B cell (primary cell): ENCODE data around the gene POLR2A.

ENCODE experiments used
- EZH2 ChIP-seq: IDR thresholded peaks from 2 replicates; pipeline ENCODE4 v1.6.1; 2012; ENCODE audit warnings: borderline replicate concordance, low read depth, mild to moderate bottlenecking, moderate library complexity, low read length; ENCODE audit not compliant: insufficient read depth, poor library complexity, severe bottlenecking
- TF ChIP-seq, protein P1 (sequence below): fragments of 200-600 bp; IDR thresholded peaks from one replicate; pipeline ENCODE4 v1.8.0; 2022; ENCODE audit warnings: antibody characterized with exemption, mild to moderate bottlenecking

DNA sequence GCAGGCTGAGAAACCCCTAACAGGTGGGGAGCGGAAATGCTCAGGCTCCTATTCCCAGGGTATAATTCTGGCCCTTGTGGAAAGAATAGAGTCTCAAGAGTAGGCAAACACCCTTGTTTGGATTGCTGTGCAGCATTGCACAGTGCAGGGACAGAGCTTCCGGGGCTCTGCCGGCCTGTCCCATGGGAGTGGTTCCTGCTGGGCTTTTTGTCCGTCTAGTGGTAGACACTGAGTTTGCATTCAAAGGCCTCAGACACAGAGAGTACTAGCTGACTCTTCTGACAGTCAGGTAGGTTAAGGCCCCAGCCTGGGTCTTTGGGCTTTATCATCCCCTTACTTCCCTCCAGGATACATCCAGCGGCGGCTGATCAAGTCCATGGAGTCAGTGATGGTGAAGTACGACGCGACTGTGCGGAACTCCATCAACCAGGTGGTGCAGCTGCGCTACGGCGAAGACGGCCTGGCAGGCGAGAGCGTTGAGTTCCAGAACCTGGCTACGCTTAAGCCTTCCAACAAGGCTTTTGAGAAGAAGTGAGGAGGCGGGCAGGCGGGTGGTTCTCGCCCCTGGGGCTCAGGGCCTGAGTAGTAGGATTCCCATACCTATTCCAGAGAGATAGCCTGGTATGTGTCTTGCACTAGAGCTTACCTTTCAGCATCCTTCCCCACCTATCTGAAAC lies 18.1 kb downstream of the POLR2A start:
- TF ChIP-seq, protein P1, sequence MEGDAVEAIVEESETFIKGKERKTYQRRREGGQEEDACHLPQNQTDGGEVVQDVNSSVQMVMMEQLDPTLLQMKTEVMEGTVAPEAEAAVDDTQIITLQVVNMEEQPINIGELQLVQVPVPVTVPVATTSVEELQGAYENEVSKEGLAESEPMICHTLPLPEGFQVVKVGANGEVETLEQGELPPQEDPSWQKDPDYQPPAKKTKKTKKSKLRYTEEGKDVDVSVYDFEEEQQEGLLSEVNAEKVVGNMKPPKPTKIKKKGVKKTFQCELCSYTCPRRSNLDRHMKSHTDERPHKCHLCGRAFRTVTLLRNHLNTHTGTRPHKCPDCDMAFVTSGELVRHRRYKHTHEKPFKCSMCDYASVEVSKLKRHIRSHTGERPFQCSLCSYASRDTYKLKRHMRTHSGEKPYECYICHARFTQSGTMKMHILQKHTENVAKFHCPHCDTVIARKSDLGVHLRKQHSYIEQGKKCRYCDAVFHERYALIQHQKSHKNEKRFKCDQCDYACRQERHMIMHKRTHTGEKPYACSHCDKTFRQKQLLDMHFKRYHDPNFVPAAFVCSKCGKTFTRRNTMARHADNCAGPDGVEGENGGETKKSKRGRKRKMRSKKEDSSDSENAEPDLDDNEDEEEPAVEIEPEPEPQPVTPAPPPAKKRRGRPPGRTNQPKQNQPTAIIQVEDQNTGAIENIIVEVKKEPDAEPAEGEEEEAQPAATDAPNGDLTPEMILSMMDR: no peak
- no peak for TF ChIP-seq EZH2
